ENCODE data around the gene SLC25A23.

Gene SLC25A23

GRCh38 chr19:6481541-6482342 lies 22.1 kb upstream of the SLC25A23 start, which contains the start of gene DENND1C:
Gene DENND1C, minus strand, starts transcription at chr19:6481787. Its CDS starts 92 bp downstream, at chr19:6481695.
- no peak for DNase-seq (ENCODE audit: low read depth)

GRCh38 chr19:6480848-6481415 lies 21.3 kb upstream of the SLC25A23 start:
- no peak for DNase-seq (ENCODE audit: low read depth)

GRCh38 chr19:6479836-6480398 lies 20.3 kb upstream of the SLC25A23 start:
- no peak for DNase-seq (ENCODE audit: low read depth)

- DNase-seq (ENCODE audit: low read depth) = no peak
These were observed 19.2 kb upstream of the SLC25A23 start for GRCh38 chr19:6478815-6479214.

- no peak for DNase-seq (ENCODE audit: low read depth)
These were observed 17.4 kb upstream of the SLC25A23 start for GRCh38 chr19:6476896-6477431.

- no peak for DNase-seq (ENCODE audit: low read depth)
These were observed 16.7 kb upstream of the SLC25A23 start for GRCh38 chr19:6476155-6476895.

- no peak for DNase-seq (ENCODE audit: low read depth)
These were observed 15.9 kb upstream of the SLC25A23 start for GRCh38 chr19:6475321-6476108.

- DNase-seq (ENCODE audit: low read depth) = no peak
These were observed 14.1 kb upstream of the SLC25A23 start for GRCh38 chr19:6473647-6474046.

- no peak for DNase-seq (ENCODE audit: low read depth)
These were observed 13.1 kb upstream of the SLC25A23 start for GRCh38 chr19:6472713-6473112.

GRCh38 chr19:6471076-6471475 lies 11.5 kb upstream of the SLC25A23 start:
- no peak for DNase-seq (ENCODE audit: low read depth)

- no peak for DNase-seq (ENCODE audit: low read depth)
These were observed 10.6 kb upstream of the SLC25A23 start for GRCh38 chr19:6470173-6470572.

GRCh38 chr19:6467384-6467783 lies 7.8 kb upstream of the SLC25A23 start:
- DNase-seq (ENCODE audit: low read depth) = no peak

GRCh38 chr19:6466526-6467248 lies 7.1 kb upstream of the SLC25A23 start:
- no peak for DNase-seq (ENCODE audit: low read depth)

- DNase-seq (ENCODE audit: low read depth) = no peak
These were observed 6.1 kb upstream of the SLC25A23 start for GRCh38 chr19:6465663-6466062.

GRCh38 chr19:6465006-6465405 lies 5.4 kb upstream of the SLC25A23 start:
- no peak for DNase-seq (ENCODE audit: low read depth)

GRCh38 chr19:6464070-6464873 lies 4.7 kb upstream of the SLC25A23 start, which contains the start of gene CRB3:
Gene CRB3, plus strand, starts transcription at chr19:6464271. Its CDS starts 431 bp downstream, at chr19:6464702.
- no peak for DNase-seq (ENCODE audit: low read depth)

- peak; percentile 89 for DNase-seq (ENCODE audit: low read depth)
These were observed 700 bp upstream of the SLC25A23 start for GRCh38 chr19:6460099-6460884.

GRCh38 chr19:6458695-6459261 lies 814 bp downstream of the SLC25A23 start:
- no peak for DNase-seq (ENCODE audit: low read depth)
